ENCODE results near the gene SGIP1. TPM values are rescaled to one million over a fixed set of nuclear protein-coding genes. Genes with fewer than 3 reads are reported as not detected.

The SGIP1 gene
- total and polyA plus RNA-seq, 2 of the 8 experiments (the other 6 are each of a cell fraction or from before 2014, with no cell fraction given) = 1.4 to 2.1 TPM

DNA sequence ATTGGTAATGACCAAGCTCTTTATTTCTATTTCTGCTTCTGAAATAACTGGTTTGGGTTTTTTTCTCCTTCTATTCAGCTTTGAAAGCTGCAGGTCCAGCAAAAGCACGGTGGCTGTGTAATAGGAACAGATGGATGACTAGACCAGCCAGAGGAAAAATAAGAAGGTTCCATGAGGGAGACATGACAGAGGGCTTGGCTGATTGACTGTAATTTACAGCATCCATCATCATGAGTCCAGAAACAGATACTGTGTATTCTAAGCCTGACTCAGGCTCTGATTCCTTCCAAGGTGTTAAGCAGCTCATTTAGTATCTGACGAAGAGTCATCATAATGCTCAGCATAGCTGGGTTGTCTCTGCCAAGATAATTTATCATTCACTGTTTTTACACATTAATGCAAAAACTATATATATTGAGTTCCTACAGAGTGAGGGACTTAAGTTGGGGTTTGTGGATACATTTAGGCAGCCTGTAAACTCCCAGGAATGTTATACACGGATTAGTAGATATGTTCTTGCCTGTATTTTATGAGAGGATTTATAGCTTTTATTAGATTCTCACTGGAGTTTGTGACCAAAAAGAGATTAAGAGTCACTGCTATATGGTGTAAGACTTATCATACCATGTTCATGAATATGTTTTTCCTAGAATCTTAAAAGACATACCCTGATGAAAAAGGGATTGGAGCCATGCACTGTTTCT lies 72.6 kb downstream of the SGIP1 start (continued):
- no peak for TF ChIP-seq TBP (IDR thresholded peaks at IDR 0.05; ENCODE audit: low read depth, low read length)
- TF ChIP-seq, protein P1, sequence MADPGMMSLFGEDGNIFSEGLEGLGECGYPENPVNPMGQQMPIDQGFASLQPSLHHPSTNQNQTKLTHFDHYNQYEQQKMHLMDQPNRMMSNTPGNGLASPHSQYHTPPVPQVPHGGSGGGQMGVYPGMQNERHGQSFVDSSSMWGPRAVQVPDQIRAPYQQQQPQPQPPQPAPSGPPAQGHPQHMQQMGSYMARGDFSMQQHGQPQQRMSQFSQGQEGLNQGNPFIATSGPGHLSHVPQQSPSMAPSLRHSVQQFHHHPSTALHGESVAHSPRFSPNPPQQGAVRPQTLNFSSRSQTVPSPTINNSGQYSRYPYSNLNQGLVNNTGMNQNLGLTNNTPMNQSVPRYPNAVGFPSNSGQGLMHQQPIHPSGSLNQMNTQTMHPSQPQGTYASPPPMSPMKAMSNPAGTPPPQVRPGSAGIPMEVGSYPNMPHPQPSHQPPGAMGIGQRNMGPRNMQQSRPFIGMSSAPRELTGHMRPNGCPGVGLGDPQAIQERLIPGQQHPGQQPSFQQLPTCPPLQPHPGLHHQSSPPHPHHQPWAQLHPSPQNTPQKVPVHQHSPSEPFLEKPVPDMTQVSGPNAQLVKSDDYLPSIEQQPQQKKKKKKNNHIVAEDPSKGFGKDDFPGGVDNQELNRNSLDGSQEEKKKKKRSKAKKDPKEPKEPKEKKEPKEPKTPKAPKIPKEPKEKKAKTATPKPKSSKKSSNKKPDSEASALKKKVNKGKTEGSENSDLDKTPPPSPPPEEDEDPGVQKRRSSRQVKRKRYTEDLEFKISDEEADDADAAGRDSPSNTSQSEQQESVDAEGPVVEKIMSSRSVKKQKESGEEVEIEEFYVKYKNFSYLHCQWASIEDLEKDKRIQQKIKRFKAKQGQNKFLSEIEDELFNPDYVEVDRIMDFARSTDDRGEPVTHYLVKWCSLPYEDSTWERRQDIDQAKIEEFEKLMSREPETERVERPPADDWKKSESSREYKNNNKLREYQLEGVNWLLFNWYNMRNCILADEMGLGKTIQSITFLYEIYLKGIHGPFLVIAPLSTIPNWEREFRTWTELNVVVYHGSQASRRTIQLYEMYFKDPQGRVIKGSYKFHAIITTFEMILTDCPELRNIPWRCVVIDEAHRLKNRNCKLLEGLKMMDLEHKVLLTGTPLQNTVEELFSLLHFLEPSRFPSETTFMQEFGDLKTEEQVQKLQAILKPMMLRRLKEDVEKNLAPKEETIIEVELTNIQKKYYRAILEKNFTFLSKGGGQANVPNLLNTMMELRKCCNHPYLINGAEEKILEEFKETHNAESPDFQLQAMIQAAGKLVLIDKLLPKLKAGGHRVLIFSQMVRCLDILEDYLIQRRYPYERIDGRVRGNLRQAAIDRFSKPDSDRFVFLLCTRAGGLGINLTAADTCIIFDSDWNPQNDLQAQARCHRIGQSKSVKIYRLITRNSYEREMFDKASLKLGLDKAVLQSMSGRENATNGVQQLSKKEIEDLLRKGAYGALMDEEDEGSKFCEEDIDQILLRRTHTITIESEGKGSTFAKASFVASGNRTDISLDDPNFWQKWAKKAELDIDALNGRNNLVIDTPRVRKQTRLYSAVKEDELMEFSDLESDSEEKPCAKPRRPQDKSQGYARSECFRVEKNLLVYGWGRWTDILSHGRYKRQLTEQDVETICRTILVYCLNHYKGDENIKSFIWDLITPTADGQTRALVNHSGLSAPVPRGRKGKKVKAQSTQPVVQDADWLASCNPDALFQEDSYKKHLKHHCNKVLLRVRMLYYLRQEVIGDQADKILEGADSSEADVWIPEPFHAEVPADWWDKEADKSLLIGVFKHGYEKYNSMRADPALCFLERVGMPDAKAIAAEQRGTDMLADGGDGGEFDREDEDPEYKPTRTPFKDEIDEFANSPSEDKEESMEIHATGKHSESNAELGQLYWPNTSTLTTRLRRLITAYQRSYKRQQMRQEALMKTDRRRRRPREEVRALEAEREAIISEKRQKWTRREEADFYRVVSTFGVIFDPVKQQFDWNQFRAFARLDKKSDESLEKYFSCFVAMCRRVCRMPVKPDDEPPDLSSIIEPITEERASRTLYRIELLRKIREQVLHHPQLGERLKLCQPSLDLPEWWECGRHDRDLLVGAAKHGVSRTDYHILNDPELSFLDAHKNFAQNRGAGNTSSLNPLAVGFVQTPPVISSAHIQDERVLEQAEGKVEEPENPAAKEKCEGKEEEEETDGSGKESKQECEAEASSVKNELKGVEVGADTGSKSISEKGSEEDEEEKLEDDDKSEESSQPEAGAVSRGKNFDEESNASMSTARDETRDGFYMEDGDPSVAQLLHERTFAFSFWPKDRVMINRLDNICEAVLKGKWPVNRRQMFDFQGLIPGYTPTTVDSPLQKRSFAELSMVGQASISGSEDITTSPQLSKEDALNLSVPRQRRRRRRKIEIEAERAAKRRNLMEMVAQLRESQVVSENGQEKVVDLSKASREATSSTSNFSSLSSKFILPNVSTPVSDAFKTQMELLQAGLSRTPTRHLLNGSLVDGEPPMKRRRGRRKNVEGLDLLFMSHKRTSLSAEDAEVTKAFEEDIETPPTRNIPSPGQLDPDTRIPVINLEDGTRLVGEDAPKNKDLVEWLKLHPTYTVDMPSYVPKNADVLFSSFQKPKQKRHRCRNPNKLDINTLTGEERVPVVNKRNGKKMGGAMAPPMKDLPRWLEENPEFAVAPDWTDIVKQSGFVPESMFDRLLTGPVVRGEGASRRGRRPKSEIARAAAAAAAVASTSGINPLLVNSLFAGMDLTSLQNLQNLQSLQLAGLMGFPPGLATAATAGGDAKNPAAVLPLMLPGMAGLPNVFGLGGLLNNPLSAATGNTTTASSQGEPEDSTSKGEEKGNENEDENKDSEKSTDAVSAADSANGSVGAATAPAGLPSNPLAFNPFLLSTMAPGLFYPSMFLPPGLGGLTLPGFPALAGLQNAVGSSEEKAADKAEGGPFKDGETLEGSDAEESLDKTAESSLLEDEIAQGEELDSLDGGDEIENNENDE (IDR thresholded peaks at IDR 0.05; ENCODE audit: insufficient replicate concordance, low read length) = no peak
- no peak for TF ChIP-seq SUZ12 (IDR thresholded peaks at IDR 0.05; ENCODE audit: low read length)
